SW480 (cell line): ENCODE measurements around the gene PPP2R3A.
"Not testable (repeated sequence)": the region's sequence is repeated elsewhere in the genome, so short reads cannot be mapped to it uniquely, and the experiment has no call there.

Source experiments
- DNase-seq: peaks from one replicate; pipeline ENCODE4 v3.0.0-alpha.2; 2016; ENCODE audit warnings: low spot score

The PPP2R3A gene

DNA sequence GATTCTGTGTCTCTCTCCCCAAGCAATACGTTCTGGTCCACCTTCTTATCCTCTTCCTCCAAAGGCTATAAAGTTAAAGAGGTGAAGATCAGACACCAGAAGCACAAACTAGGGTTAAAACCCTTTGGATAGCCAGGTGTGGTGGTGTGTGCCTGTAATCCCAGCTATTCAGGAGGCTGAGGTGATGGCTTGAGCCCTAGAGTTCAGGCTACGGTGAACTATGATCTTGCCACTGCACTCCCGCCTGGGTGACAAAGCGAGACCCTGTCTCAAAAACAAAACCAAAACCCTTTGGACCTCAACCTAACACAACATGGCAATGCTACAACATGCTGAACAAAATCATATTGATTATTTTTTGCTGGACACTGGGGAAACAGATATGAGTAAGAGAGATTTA is 187.4 kb downstream of the PPP2R3A start:
- no peak for DNase-seq

DNA sequence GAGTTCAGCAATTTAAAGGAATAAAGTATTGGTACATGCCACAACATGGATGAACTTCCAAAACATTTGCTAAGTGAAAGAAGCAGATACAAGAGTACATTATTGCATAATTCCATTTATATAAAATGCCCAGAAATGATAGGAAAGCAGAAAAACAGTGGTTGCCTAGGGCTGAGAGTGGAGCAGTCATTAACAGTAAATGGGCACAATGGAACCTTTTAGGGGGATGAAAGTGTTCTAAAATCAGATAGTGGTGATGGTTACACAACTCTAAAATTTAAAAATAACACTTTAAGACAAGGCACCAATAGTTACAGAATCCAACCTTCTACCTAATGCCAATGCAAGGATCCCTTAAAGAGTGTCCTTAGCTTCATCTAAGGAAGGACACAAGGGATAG is 196.0 kb downstream of the PPP2R3A start:
- no peak for DNase-seq

DNA sequence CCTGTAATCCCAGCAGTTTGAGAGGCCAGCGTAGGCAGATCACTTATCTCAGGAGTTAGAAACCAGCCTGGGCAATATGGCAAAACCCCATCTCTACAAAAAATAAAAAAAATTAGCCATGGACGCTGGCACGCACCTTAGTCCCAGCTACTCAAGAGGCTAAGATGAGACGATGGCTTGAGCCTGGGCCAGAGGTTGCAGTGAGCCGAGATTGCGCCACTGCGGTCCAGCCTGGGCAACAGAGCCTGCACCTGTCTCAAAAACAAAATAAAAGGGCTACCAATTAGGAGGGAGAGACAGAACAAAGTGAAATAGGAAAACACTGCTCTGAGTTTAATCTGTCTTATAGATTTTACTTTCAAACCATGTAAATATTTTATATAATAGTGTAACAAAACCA is 196.8 kb downstream of the PPP2R3A start:
- DNase-seq: no peak

DNA sequence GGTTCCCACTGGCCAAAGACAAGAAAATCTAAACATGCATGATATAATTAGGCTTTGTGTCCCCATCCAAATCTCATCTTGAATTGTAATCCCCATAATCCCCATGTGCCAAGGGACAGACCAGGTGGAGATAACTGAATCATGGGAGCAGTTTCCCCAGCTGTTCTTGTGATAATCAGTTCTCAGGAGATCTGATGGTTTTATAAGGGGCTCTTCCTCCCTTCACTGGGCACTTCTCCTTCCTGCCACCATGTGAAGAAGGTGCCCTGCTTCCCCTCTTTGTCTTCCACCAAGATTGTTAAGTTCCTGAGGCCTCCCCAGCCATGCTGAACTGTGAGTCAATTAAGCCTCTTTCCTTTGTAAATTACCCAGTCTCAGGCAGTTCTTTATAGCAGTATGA is 198.1 kb downstream of the PPP2R3A start:
- DNase-seq: not testable (repeated sequence)

DNA sequence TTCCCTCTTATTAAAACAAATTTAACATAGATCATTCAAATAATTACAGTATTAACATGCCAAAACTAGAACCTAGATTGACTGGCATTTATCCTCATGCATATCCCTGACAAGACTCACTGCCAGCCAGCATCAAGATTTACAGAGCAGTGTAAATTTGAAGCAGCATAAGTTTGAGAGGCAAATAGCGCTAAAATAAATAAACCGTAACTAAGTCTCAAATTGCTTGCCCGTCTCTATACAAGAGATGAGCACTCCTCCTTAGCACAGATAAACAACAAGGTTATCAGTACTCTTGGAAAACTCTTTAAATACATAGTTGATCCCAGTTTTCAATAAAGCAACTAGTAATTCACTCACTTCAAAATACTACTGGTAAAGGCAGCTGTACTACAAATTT is 201.0 kb downstream of the PPP2R3A start:
- no peak for DNase-seq

DNA sequence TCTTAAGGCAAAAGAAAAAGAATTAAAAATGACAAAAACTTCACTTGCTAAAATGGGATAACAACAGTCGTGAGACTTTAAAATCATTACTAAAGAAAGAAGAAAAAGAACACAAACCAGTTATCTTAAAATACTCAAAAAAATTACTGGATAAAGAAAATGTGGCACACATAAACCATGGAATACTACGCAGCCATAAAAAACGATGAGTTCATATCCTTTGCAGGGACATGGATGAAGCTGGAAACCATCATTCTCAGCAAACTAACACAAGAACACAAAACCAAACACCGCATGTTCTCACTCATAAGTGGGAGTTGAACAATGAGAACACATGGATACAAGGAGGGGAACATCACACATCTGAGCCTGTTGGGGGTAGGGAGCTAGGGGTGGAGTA is 202.7 kb downstream of the PPP2R3A start:
- DNase-seq: not testable (repeated sequence)

DNA sequence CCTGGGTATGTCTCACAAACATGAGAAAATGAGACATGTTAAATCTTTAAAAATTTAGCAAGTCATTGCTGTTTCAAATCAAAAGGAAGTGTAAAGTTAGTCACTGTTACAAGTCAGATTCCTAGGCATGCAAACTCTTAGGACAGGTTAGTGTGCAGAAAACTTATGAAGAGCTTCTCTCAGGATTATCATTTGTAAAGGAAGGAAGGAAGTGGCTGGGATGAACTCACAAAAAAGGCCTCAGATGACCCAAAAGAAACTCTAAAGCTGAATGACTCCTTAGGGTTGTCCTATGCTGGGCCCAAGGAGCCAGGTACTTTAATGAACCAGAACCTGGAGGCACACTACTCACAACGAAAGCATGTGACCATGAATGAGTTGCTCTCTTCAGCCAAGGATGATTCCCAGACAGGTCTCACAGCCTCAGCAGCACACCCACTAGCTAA is 205.6 kb downstream of the PPP2R3A start:
- DNase-seq: no peak

DNA sequence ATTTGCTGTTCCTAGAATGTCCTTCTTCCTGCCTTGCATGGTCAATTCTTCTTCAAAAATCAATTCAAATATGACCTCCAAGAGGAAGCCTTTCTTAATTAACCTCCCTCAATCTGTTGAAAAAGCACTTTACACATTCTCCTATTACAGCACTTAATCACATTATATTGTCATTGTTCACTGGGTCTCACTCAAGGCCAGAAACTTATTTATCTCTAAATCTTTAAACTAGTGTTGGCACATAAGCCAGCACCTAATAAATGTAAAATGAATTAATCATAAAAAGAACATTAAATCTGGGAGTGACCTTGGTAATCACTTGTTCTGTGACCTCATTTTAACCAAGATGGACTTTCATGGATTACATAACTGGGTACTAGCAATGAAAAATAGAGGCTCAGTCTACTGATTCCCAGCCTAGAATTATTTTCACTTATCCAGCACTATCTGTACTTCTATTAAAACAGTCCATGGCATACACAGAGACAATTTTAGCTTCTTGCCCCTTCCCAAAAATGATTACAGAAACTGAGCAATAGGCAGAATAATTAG is 208.5 kb downstream of the PPP2R3A start:
- no peak for DNase-seq

DNA sequence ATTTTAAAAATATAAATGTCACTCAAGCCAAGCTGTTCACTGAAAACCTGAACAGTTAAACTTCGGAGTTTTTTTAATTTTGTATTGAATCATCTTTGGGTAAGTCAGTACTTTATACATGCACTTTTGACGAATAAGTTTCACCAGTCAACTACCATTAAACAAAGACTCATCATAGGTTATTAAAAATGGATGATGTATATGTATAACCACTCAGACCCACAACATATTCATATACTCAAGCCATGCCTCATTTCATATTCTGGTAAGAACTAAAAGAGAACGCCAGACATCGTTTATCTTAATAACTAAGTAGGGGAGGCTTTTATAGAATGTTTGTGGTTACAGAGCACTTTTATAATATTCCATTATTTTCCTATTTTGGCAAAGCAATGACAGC is 212.3 kb downstream of the PPP2R3A start:
- no peak for DNase-seq

DNA sequence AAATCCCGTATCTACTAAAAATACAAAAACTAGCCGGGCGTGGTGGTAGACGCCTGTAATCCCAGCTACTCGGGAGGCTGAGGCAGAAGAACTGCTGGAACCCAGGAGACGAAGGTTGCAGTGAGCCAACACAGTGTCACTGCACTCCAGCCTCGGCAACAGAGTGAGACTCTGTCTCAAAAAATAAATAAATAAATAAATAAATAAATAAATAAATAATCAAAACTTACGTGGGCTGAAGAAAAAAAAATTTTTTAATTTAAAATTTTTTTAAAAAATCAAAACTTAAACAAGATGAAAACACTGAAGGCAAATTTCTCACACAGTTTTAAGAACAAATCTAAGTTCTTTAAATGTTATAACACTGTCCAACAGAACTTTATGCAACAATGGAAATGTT is 216.2 kb downstream of the PPP2R3A start:
- DNase-seq: no peak

DNA sequence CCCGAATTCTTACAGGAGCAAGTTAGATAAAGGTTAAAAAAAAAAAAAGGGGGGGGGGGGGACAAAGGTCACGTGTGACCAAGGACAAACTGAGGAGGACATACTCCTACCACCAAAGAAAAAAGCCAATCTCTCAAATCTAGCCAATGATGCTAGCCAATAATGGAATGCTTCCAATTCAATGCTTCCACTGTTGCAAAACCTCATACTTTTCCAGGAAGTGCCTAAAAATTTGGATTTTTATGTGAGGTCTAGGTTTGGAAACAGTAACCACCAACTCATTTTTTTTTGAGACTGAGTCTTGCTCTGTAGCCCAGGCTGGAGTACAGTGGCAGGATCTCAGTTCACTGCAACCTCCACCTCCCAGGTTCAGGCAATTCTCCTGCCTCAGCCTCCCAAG is 219.2 kb downstream of the PPP2R3A start:
- DNase-seq: no peak

DNA sequence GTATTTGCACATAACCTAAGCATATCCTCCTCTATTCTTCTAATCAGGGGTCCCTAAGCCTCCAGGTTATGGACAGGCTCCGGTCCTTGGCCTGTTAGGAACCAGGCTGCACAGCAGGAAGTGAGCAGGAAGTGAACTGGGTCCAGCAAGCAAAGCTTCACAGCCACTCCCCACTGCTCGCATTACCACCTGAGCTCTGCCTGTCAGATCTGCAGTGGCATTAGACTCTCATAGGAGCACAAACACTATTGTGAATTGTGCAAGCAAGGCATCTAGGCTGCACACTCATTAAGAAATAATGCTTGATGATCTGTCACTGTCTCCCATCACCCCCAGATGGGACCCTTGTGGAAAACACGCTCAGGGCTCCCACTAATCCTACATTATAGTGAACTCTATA is 220.8 kb downstream of the PPP2R3A start:
- no peak for DNase-seq

DNA sequence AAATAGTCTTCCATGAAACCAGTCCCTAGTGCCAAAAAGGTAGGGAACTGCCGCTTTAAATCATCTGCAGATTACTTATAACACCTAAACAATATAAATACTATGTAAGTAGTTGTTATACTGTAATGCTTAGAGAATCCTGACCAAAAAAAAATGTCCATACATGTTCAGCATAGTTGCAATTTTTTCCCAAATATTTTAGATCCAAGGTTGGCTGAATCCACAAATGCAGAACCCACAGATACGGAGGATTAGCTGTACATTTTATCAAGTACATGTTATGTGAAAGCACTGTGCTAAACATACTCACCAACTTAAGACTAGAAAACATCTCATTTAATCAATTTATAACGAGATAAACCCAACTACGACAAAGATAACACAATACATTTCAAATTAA is 221.3 kb downstream of the PPP2R3A start:
- DNase-seq: no peak

DNA sequence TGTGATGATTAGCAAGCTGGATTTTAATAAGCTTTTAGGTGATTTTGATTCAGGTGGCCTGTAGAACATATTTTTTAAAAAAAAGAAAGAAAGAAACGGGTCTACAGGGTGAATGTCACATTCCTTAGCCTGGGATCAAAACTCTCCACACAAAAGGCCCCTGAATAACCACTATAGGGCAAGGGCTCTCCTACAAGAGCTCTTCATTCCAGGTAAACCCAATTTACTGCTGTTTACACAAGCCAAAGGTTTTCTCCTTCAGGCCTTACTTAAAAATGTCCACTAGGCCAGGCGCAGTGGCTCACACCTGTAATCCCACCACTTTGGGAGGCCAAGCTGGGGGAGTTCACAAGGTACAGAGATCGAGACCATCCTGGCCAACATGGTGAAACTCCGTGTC is 222.3 kb downstream of the PPP2R3A start:
- DNase-seq: no peak

DNA sequence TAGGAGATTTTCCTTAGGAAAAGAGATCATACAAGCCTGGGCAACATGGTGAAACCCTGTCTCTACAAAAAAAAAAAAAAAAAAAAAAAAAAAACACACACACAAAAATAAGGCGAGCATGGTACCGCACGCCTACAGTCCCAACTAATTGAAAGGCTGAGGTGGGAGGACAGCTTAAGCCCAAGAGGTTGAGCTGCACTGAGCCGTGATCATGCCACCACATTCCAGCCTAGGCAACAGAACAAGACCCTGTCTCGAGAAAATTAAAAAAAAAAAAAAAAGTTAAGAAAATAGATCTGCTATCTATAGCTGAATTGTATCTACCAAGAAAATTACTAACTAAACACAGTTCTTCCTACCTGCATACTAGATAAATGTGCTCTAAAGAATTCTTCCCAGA is 223.5 kb downstream of the PPP2R3A start:
- DNase-seq: no peak

DNA sequence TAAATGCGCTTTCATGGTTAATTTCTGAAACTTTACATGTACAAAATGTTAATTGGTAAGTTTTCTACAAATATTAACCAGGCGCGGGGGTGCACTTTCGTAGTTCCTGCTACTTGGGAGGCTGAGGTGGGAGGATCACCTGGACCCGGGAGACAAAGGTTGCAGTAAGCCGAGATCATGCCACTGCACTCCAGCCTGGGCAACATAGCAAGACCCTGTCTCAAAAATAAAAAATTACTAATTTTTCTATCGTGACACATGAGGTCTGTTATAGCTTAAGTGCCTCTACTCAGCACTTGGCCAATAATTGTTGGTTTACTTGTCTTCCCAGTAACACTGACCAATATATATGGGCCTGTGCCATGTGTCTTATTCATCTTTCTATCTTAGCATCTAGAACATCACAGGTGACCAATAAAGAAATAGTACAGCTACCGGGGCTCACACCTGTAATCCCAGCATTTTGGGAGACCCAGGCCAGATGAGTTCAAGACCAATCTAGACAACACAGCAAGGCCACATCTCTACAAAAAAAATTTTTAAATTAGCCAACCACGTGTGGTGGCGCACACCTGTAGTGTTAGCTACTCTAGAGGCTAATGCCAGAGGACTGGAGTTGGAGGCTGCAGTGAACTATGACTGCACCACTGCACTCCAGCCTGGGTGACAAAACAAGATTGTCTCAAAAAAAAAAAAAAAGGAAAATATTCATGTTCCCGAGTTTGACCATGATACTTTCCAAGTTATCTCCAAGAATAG is 224.5 kb downstream of the PPP2R3A start:
- no peak for DNase-seq

DNA sequence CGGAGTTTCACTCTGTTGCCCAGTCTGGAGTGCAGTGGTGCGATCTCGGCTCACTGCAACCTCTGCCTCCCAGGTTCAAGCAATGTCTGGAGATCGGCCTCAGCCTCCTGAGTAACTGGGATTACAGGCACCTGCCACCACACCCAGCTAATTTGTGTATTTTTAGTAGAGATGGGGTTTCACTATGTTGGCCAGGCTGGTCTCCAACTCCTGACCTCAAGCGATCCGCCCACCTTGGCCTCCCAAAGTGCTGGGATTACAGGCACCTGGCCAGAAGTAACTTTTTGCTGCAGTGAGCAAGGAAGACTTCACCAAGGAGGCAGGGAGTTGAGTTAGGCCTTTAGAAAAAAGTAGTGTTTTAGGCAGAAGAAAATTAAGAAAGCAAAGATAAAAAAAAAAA is 226.7 kb downstream of the PPP2R3A start:
- not testable (repeated sequence) for DNase-seq

DNA sequence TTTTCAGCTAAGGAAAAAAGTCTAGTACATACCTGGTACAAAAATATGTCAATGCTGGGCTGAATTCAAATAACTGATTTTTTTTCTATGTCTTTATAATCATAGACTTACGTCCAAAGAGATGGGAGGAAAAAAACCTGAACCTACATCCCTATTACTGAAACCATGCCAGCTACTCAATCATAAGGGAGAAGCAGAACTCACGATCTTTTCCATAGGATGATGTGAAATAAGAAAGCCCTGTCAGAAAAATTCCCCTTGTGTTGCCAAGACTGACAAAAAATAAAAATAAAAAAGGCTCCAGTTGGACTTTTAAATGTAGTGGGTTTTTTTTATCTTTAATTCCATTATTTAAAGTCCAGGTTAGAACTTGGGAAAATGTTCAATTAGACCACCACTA is 227.3 kb downstream of the PPP2R3A start:
- DNase-seq: no peak

DNA sequence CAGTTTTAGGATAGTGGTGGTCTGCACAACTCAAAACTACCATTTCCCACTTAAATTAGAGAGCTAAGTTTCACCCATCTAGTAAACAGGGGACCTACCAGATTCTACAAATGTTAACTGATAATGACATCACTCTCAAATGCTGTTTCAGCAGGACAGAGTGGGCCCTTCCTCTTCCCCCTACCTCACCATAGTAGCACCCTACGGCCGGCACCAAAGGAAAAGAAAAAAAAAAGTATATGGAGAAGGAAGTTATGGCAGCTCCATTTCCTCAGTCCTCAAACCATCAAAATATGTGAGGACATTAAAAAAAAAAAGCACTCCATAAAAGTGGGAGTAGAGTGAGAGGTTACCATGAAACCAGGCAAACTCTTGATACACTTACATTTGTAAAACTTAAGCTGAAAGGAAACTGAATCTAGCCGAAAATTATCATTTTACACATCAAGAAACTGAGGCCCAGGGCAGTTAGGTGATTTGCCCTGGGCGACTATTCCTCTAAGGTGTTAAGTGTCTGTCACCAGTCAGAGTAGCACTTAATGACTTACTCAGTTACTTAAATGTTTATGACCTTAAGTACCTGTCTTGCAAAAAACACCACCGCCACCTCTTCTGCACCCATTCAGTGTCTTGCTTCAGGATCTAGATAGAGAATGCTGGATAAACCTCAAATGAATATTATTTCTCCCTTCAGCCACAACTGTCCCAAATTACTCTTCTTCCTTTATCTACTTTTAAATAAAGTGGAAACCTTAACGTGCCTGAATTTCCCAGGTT is 227.9 kb downstream of the PPP2R3A start:
- no peak for DNase-seq

DNA sequence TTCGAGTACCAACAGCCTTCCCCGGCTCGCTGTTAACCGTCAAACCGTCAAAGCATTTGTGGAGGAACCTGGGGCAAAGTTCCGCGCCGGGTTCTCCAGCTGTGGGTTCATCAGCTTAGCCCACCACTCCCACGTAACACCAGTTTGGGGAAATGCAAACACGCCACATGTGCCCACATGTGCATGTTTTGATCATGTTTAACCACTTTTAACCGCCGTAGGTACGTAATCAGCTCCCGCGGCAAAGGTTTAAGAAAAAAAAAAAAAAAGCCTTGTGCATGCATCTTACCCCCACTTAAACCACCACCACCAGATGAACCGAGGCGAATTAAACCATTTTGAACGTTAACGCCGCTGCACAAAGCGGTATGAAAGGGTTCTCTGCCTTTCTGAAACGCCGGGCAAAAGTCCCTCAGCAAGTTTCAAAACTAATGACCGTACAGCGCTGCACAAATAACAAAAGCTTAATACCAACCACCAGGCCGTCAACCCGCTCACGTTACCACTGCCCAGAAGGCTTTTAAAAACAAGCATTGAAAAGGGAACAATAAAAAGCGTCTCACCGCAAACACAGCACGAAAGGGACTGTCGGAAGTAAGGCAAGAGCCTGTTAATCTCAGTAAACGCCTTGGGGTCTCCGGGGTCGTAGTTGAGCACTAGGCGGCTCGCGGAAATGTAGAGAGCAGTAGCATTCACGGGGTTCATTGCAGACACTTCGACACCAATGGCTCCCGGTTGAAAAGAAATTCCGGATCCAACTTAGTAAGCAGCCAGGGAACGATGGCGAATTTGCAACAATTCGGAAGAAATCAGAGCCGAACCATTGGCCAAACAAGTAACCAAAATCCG is 229.1 kb downstream of the PPP2R3A start:
- DNase-seq: peak; percentile 37

DNA sequence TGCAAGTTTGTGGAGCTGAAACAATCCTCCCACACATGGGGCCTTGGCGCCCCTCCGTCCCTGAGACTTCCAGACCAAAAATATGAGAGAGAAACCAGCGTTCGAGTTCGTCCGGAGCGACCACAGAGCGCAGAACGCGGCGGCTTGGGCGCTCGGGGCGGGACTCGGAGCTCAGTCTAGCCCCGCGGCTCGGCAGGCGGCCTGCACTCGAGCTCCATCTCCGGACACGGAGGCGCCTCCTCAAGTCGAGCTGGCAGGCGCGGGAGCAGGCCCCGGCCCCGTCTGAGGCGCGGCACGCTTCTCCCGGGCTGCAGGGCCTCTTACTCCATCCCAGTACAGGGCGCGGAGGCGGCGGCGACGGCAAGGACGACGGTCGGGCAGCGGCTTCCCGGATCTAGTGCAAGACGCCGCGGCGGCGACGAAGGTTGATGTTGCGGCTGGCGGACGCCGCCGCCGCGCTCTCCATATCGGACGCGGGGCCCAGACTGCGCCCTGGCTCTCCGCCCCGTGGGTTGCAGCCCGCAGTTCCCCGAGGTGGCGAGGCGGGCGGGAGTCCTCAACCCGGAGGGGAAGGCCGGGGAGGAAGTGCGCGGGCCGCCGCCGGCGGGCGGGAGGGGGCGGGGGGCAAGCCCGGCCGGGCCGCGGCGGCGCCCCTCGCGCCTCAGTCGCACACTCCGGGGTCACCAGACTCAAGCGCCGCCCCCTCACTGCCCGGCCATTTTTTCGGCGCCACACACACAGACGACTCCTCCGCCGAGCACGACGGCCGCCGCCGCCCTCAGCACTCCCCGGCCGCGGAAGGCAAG is 229.9 kb downstream of the PPP2R3A start:
- peak; percentile 75 for DNase-seq

DNA sequence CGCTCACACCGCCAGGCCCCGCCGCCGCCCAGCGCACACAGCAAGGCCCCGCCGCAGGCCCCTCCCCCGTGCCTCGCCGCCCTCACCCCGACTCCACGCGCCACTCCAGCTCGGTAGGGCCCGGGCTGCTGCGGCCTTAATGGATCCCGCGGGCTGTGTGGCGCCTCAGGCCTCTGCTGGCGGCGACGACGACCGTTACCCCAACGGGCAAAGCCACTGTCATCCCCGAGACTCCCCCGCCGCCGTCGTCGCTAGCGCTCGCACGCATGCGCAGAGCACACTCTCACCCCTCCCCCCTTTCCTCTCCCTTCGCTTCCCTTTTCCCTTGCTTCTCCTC is 230.5 kb downstream of the PPP2R3A start, which contains the start of gene MSL2:
Gene MSL2, minus strand, starts transcription at position 272 of the 337 bp plus-strand sequence. CDS start 1,222 bp downstream, outside the sequence.
- no peak for DNase-seq
